Measurements from ENCODE around the gene COL5A1.

GRCh38 chr9:134682651-134683364 lies 41.2 kb downstream of the COL5A1 start:
- TF ChIP-seq POLR2A (IDR thresholded peaks at IDR 0.05), result no peak
- no peak for TF ChIP-seq CTCF (IDR thresholded peaks at IDR 0.05)

Data from esophagus squamous epithelium (tissue), 4 donors.